Ascending aorta (tissue), 2 donors: Measurements from ENCODE around the gene OR5AP2. TPM values are rescaled to one million over a fixed set of nuclear protein-coding genes. Genes with fewer than 3 reads are reported as not detected.
"Not testable (repeated sequence)": the region's sequence is repeated elsewhere in the genome, so short reads cannot be mapped to it uniquely, and the experiment has no call there.

Experiments used
- DNase-seq, 2 donors: peaks; one replicate each; pipeline ENCODE4 v3.0.0-alpha.2; 2019; ENCODE audit warnings: low spot score in 2 of 2
- H3K27ac ChIP-seq, 2 donors: fragments of 200-600 bp; sonication (generic); one replicate each; pipeline ENCODE4 v1.5.1; 2016 to 2017; ENCODE audit warnings: mild to moderate bottlenecking in 1 of 2
- H3K27me3 ChIP-seq: fragments of 200-600 bp; sonication (generic); one replicate; pipeline ENCODE4 v1.5.1; 2017
- H3K36me3 ChIP-seq, 2 donors: fragments of 200-600 bp; sonication (generic); one replicate each; pipeline ENCODE4 v1.5.1; 2016
- H3K4me1 ChIP-seq, 2 donors: fragments of 200-600 bp; sonication (generic); one replicate each; pipeline ENCODE4 v1.5.1; 2016 to 2017; ENCODE audit warnings: mild to moderate bottlenecking in 1 of 2
- H3K4me3 ChIP-seq, 2 donors: fragments of 200-600 bp; sonication (generic); one replicate each; pipeline ENCODE4 v1.5.1; 2016 to 2017; ENCODE audit warnings: mild to moderate bottlenecking in 1 of 2
- H3K9me3 ChIP-seq, 2 donors: fragments of 200-600 bp; sonication (generic); one replicate each; pipeline ENCODE4 v1.5.1; 2016
- CTCF ChIP-seq, 3 experiments: fragments of 200-600 bp in 2 of 3; fragments of 450-650 bp in 1 of 3; sonication (generic) in 2 of 3; IDR thresholded peaks; one replicate each; pipeline ENCODE4 v1.5.1; 2016 to 2019; ENCODE audit warnings: antibody characterized with exemption in 3 of 3, mild to moderate bottlenecking in 1 of 3, moderate library complexity in 1 of 3
- intact Hi-C: fragments of 100-400 bp; cut with DNase I; formaldehyde crosslinking; loops from one replicate; pipeline ENCODE4 v1.15.1; 2023
- total RNA-seq: library from RNA; depleted of rRNA; stranded (reverse); fragments of >200 nt; gene quantifications from one replicate; pipeline ENCODE4 v1.1.0, GENCODE V29; 2016

OR5AP2 gene
- total RNA-seq, 1 donor from 2014 or later: not detected

GRCh38 chr11:56637500-56637899 is 4.7 kb downstream of the OR5AP2 start:
- Histone ChIP-seq H3K27ac (no peak overlapping the region), H3K36me3 (no peaks in the 10 kb centered on the region), H3K4me1 (no peaks in the 10 kb centered on the region), H3K27me3 (no peaks in the 10 kb centered on the region), H3K4me3 (no peak overlapping the region), H3K9me3 (no peaks in the 10 kb centered on the region)
- intact Hi-C loops: no loop called here
- no peak for TF ChIP-seq CTCF (IDR thresholded peaks at IDR 0.05)
- DNase-seq: no peak

- H3K9me3 ChIP-seq: no peaks in the 10 kb centered on the region
- H3K4me1 ChIP-seq: no peaks in the 10 kb centered on the region
- intact Hi-C loops: no loop called here
- no peaks in the 10 kb centered on the region for H3K27me3 ChIP-seq
- no peak overlapping the region for H3K4me3 ChIP-seq
- H3K27ac ChIP-seq: no peak overlapping the region
- H3K36me3 ChIP-seq: no peaks in the 10 kb centered on the region
- DNase-seq: no peak
- TF ChIP-seq CTCF (IDR thresholded peaks at IDR 0.05): no peak
Observed at GRCh38 chr11:56636861-56637260, 5.4 kb downstream of the OR5AP2 start.

- Histone ChIP-seq H3K4me3 (no peak overlapping the region), H3K9me3 (no peaks in the 10 kb centered on the region), H3K4me1 (no peaks in the 10 kb centered on the region), H3K36me3 (no peaks in the 10 kb centered on the region), H3K27ac (no peak overlapping the region), H3K27me3 (no peaks in the 10 kb centered on the region)
- no peak for DNase-seq
- intact Hi-C loops: no loop called here
- TF ChIP-seq CTCF (IDR thresholded peaks at IDR 0.05): no peak
Observed at GRCh38 chr11:56632329-56632728, 9.9 kb downstream of the OR5AP2 start.

GRCh38 chr11:56625946-56626345 is 16.3 kb downstream of the OR5AP2 start:
- no peak for DNase-seq
- Histone ChIP-seq H3K4me1 (no peaks in the 10 kb centered on the region), H3K27ac (no peak overlapping the region), H3K36me3 (no peaks in the 10 kb centered on the region), H3K9me3 (no peaks in the 10 kb centered on the region), H3K4me3 (no peak overlapping the region), H3K27me3 (no peaks in the 10 kb centered on the region)
- TF ChIP-seq CTCF (IDR thresholded peaks at IDR 0.05): no peak
- intact Hi-C loops: loop anchor here (2.0 kb wide), 1 partner anchor 157 kb away; no protein-coding TSS in a partner anchor

- no peaks in the 10 kb centered on the region for H3K27me3 ChIP-seq
- H3K4me1 ChIP-seq: no peaks in the 10 kb centered on the region
- intact Hi-C loops: loop anchor here (2.0 kb wide), 1 partner anchor 158 kb away; no protein-coding TSS in a partner anchor
- peak in 2 of 3 experiments; percentile 35 to 42 for TF ChIP-seq CTCF (IDR thresholded peaks at IDR 0.05)
- DNase-seq: no peak
- H3K27ac ChIP-seq: no peak overlapping the region
- H3K9me3 ChIP-seq: no peaks in the 10 kb centered on the region
- no peak overlapping the region for H3K4me3 ChIP-seq
- H3K36me3 ChIP-seq: no peaks in the 10 kb centered on the region
Observed at GRCh38 chr11:56624661-56625110, 17.6 kb downstream of the OR5AP2 start.

GRCh38 chr11:56611174-56611573 is 31.1 kb downstream of the OR5AP2 start:
- Histone ChIP-seq H3K9me3 (no peaks in the 10 kb centered on the region), H3K4me3 (no peak overlapping the region), H3K36me3 (no peaks in the 10 kb centered on the region), H3K27ac (no peak overlapping the region), H3K4me1 (no peaks in the 10 kb centered on the region), H3K27me3 (no peaks in the 10 kb centered on the region)
- TF ChIP-seq CTCF (IDR thresholded peaks at IDR 0.05): no peak
- no peak for DNase-seq
- intact Hi-C loops: no loop called here

GRCh38 chr11:56592088-56592717 is 50.0 kb downstream of the OR5AP2 start:
- intact Hi-C loops, H3K36me3 ChIP-seq, H3K27me3 ChIP-seq, H3K9me3 ChIP-seq, H3K27ac ChIP-seq, H3K4me3 ChIP-seq, H3K4me1 ChIP-seq, DNase-seq: not testable (repeated sequence)
